HG03457 (cell line): Measurements from ENCODE around the gene SPOCK3.

Experiments used
- ATAC-seq: cut with Tn5 transposase; IDR thresholded peaks from one replicate; pipeline ENCODE4 v1.9.1; 2021; ENCODE audit warnings: moderate number of reproducible peaks; ENCODE audit not compliant: unreplicated experiment

The SPOCK3 gene

DNA sequence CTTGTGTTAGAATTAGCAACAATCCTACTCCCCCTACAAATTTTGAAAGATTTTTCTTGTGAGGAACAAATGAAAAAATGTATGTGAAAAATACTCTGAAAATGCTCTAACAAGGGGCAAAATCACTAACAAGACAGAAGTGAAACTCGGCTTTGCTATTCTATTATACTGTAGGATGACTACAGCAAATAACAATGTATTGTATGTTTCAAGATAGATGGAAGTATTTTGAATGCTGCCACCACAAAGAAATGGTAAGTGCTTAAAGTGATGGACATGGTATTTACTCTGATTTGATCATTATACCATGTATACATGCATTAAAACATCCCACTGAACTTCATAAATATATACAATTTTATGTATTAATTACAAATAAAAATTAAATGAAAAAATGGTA, 192.8 kb downstream of the SPOCK3 start:
- no peak for ATAC-seq

- ATAC-seq: no peak
Observed at GRCh38 chr4:167035390-167035789, 198.9 kb downstream of the SPOCK3 start.

GRCh38 chr4:167034983-167035382, 199.3 kb downstream of the SPOCK3 start:
- ATAC-seq: no peak

DNA sequence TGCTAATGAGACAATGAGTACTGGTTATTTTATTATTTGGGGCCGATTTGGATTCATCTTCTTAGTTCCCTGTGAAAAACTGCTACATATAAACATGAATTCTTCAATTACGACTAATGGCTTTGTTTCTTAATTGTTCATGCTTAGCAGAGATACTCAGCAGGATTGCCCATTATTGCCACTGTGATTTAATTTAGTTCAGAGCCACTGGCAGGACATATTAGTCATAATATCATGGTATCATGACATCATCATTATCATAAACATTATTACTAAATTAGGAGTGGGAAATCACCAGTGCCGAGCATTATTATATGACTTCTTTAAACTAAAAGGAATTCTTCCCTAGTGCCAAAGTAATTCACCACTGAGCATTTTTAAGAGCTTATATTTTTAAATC, 201.4 kb downstream of the SPOCK3 start:
- ATAC-seq: no peak

DNA sequence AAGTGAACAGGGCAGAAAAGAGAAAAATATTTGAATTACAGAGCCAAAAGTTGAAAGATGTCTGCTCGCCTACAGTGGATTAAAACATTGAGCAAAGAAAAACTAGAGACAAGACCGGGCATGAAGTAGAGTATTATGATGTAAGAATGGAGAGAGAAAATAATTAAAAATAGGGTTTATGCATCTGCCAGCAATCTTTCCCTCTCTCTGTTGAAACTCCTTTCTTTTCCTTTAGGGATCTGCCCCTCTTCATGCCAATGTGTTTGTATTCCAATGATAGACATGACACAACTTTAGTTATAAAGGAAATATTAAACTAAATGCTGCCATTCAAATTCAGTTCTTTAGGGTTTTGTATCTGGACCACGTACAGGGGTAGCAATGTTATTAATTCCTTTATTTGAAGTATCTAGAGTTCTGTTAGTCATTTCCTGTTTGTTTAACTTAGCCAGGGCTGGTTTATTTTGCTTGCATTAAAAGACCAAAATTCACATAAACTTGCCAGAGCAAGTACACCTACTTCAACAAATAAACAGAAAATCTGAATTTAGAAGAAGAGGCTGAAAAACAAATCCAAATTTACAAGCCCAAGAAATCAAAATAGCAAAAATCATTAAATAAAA, 202.6 kb downstream of the SPOCK3 start:
- no peak for ATAC-seq

DNA sequence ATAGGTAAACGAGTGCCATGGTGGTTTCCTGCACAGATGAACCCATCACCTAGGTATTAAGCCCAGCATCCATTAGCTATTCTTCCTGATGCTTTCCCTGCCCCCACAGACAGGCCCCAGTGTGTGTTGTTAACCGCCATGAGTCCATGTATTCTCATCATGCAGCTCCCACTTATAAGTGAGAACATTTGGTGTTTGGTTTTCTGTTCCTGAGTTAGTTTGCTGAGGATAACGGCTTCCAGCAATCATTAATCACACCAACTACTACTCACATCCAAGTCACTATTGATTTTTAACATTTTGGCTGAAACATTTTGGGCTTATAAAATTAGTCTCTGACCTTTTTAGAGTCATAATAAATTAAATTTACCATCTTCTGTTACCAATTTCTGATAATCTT, 205.3 kb downstream of the SPOCK3 start:
- no peak for ATAC-seq

DNA sequence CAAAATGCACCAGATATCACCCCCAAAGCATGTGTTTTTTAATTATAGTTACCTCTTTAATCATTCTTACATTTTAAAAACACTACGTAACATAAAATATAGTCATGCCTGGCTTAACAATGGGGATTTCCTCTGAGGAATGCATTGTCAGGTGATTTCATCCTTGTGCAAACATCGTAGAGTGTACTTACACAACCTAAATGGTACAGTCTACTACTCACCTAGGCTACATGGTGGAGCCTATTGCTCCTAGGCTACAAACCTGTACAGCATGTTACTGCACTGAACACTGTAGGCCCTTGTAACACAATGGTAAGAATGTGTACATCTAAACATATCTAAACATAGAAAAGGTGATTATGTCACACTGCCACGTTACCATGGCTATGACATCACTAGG, 208.6 kb downstream of the SPOCK3 start:
- no peak for ATAC-seq

DNA sequence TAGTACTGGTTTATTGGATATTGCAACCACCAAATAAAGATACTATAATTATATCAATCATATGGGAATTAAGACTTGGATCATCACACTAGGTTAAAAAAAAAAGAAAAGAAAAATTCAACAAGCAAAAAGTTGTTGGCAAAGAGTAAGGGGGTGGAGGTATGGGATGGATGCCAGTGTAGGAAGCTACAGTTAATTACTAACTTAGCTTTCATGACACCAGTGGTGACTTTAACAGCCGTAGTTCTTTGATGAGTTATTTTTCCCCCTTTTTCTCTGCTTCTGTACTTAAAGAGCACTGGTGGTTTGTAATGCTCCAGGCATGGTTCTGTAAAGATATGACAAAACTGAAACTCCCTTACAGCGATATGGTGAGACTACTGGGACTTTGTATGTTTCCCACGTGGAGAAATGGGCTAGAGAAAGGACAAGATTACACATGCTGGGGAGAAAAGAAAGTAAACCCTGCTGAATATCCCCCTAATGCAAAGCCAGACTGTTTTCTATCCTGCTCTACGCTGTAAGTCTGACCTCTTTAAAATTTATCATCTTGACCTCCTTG, 210.8 kb downstream of the SPOCK3 start:
- no peak for ATAC-seq

DNA sequence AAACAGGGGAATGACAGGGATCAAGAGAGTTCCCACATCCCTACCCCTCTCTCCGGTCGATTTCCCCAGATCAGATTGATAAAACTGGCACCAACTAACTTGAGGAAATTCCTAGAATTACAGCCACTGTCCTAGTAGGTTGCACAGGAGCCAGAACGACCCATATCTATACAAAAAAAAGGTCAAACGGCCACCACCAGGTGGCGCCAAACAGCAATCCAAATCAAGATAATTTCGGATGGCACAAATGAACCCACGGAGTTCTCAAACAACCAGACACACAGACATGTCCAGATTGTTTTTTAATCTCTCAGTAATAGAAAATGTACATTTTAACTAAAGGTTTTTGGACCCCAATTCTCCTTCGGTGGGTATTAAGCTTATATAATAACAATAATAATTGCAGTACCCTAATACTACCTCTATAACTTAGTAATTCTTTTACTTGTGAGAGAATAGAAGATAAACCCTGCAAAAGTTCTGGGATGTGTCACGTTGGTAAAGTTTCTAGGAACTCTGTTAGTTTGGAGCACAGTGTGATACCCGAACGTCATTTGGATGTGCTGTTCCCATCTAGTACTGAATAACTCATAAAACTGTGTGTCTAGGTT, 212.6 kb downstream of the SPOCK3 start:
- no peak for ATAC-seq

DNA sequence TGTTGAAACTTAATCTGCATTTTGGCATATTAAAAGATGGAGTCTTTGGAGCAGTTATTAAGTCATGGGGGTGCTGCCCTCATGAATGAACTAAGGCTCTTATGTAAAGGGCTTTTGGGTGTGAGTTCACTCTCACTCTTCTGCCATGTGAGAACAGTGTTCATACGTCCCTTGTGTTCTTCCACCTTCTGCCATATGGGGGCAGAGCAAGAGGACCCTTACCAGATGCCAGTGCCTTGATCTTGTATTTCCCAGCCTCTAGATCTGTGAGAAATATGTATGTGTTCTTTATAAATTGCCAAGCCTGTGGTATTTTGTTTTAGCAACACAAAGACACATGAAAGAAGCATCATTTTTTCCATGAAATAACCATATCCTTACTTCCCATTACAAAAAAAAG, 213.9 kb downstream of the SPOCK3 start:
- ATAC-seq: no peak

GRCh38 chr4:167014944-167015343, 219.3 kb downstream of the SPOCK3 start:
- no peak for ATAC-seq

DNA sequence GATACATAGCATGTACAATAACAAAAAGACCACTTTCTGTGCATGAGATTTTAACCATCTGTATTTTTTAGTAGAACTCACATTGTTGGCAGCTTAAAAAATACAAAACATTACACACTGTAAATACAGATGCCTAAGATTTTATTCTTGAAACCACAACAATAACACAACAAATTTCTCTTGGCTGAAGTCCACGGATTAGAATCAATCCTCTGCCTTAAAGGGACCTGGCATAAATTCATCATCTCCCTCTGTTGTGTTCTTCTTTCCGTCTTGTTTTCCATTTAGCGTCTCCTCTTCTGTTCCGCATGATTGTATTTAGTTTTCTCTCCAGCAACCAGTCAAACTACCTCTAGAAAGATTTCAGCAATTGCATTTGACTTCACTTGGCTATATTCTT, 231.0 kb downstream of the SPOCK3 start:
- ATAC-seq: no peak

DNA sequence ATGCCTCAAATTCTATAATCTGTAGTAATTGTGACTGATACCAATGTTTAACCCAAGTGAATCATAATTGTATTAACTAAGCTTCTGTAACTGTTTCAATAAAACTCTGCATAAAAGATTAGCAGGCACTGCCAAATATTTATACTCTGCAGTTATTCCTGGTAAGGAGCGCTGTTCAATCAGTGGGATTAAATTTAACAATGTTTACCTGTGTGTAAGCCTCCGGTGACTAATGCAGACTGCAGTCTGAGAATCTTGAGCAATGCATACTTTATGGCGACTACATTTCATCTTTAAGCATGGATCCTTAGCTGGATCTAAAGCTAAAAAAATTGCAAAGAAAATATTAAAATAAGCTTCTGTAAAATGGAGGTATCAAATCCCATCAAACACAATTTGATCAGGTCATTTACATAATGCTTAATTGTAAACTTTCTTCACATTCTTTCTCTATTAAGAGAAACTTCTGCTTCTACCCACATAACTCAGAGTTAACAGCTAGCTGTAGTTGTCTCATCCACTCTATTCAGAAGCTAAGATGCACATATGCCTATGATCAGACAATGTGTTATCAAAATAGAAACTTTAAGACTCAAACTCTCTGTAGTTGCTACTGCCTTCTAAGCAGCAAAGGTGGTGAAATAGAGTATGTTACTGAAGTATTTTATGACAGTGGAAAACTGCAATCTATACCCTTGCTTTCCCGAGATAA, 234.0 kb downstream of the SPOCK3 start:
- ATAC-seq: no peak

- ATAC-seq: no peak
Observed at GRCh38 chr4:166996216-166996615, 238.1 kb downstream of the SPOCK3 start.

GRCh38 chr4:166994686-166995085, 239.6 kb downstream of the SPOCK3 start:
- ATAC-seq: no peak

DNA sequence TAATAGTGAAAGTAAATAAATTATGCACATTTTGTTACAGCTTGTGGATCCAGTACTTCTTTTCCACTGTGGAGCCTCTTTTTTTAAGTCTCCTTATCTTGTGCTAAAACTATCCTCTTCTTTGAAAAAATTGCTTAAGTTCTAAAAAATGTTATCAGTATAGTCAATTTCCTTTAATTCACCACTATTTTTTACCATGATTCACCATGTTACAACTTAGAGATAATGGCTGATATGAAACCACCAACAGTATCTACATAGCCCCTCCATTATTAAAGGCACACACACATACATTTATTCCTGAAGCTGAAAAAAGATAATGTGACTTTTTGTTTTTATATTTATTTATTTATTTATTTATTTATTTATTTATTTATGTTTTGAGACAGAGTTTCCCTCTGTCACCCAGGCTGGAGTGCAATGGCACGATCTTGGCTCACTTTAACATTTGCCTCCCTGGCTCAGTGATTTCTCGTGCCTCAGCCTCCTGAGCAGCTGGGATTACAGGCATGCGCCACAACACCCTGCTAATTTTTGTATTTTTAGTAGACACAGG, 243.2 kb downstream of the SPOCK3 start:
- no peak for ATAC-seq

DNA sequence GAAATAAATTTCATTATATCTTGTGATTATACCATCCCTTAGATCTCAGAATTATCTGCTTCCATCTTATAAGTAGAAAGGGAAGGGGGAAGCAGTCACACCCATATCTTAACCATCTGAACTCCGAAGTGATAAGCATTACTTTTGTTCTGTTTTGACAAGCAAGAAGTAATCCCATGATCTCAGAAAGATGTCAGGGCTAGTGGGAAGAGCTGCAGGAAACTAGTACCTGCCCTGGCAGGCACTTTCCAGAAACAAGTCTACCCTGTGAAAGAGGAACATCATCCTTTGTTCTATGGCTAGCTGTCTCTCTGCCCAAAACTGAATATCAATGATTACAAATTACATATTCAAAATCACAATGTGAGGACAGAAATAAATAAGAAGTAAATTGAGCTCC, 244.4 kb downstream of the SPOCK3 start:
- no peak for ATAC-seq

DNA sequence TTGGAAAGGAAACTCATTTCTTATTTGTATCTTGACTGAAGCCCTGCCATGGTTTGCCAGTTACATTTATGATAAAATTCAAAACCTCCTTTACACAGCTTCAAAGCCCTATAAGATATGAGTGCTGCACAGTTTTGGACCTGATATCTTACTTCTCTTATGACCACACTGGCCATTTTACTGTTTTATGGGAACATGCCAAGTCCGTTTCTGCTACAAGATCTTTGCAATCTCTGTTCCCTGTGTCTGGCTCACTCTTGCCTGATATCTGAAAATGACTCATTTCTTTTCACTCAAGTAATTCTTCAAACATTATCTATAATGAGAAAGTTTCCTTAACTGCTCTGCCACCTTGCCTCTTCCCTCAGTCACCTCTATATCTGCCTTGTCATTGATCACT, 247.3 kb downstream of the SPOCK3 start:
- no peak for ATAC-seq

- ATAC-seq: no peak
Observed at GRCh38 chr4:166981847-166982246, 252.4 kb downstream of the SPOCK3 start.

- no peak for ATAC-seq
Observed at GRCh38 chr4:166980419-166980818, 253.9 kb downstream of the SPOCK3 start.

GRCh38 chr4:166977596-166977995, 256.7 kb downstream of the SPOCK3 start:
- no peak for ATAC-seq

DNA sequence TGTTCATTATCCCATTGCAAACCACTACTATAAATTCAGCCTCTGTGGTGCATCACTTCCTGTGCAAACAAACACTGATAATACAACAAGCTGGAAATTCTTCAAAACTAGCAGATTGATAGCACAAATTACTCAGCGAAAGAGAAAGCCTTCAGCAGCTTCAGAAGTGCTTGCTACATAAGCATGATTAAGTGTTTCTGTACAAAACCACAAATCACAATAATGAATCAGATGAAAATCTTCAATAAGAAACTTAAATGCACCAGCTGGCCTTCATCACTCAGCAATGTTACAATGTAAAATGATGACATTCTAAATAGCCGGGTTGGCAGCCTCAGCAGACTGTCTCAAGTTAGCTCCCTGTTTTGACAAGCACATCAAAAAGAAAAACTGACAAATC, 262.2 kb downstream of the SPOCK3 start:
- ATAC-seq: no peak
